Endometrium (tissue), 2 donors: ENCODE data around the gene HELQ.
A peak's percentile ranks its signal among the peaks of the same experiment; 100 is the strongest.
"Not testable (repeated sequence)": the region's sequence is repeated elsewhere in the genome, so short reads cannot be mapped to it uniquely, and the experiment has no call there.

Experiments used
- FAIRE-seq: peaks from 2 replicates; lab custom pipeline; 2012; peaks lifted over from hg19 to GRCh38; lab: Jason Lieb, UNC
- donor health status: control.
- donor health status: control.

The HELQ gene

DNA sequence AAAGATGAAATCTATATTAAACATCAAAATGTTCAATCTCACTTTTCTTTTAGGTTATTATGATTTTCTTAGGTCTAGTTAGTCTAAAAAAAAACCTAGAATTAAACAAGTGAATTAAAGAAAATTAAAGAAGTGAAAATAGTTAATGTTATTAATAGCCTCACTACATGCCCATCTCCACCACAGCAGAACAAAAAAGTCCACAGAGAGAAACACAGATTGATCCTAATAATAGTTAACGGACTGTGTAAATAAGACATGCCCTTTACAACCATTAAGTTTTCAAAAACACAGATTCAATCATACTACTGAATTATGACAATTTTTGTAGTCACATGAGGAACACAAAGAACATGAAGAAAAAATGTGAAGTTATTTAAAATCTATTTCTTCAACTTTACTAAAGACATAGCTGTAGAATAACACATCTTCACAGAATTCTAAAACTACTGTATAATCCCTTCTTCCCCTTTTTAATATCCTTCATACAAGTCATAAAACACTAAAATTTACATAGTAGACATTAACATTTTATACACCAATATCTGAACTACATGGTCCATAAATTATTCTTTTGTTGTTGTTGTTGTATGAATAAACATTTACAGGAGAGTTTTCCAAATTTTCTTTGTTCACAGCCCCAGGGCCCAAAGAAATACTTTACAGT lies 15.3 kb downstream of the HELQ start:
- no peak for FAIRE-seq

DNA sequence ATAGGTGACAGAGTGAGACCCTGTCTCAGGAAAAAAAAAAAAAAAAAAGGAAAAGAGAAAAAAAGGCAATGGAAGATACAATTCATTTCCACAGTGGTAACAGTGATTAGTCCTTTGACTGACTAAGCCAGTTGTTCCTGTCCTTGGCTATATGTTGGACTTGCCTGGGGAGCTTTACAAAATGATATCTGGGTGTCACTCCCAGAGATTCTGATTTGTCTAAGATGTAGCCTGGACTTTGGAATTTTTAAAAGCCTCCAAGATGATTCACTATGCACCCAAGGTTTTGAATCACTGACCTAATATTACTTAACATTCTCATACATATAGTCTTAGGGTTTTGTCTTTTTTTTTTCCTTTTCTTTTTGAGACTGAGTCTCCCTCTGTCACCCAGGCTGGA lies 16.9 kb downstream of the HELQ start:
- FAIRE-seq, result no peak

DNA sequence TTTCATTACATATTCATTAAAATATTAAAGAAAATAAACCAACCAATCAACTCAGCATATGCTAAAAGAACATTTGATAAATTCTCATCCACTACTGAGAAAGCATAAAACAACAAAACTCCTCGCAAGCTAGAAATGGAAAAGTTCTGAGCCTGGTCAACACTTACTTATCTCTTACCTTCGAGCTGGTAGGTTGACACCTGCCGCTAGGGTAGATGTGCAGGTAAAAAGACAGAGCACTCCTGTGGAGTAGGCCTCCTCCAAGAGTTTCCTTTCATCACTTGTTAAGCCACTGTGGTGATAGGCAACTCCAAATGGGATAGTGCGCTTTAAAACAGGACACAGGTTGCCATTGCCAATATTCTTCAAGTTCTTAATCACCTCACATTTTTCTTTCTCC lies 18.9 kb downstream of the HELQ start:
- no peak for FAIRE-seq

DNA sequence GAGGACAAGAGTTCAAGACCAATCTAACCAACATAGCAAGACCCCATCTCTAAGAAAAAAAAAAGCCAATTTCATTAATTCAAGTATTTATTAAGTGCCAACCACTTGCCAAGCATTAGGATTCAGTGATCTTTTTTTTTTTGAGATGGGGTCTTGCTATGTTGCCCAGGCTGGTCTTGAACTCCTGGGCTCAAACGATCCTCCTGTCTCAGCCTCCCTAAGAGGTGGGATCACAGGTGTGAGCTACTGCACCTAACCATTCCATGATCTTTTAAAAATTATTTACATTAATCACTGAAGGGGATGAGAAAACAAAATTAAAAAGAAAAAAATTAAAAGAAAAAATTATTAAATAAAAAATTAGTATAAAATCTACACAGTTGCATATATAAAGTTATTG lies 24.4 kb downstream of the HELQ start:
- FAIRE-seq, result no peak

DNA sequence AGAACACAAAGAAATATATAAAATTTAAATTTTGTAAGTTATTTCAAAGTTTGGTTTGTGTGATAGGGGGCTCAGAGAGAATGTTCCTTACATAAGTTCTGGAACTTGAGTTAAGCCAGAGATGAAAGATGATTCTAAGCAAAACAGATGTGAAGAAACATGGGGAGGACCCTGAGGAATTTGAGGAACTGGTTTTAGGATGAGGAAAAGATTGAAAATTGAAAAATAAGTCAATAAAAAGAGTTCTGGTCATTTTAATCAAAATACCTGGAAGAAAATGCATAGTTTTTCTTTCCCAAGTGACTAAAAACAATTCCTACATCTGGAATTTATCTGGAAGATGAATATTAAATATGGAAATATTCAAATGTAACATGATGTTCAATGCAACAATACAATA lies 37.4 kb downstream of the HELQ start:
- FAIRE-seq, result no peak

DNA sequence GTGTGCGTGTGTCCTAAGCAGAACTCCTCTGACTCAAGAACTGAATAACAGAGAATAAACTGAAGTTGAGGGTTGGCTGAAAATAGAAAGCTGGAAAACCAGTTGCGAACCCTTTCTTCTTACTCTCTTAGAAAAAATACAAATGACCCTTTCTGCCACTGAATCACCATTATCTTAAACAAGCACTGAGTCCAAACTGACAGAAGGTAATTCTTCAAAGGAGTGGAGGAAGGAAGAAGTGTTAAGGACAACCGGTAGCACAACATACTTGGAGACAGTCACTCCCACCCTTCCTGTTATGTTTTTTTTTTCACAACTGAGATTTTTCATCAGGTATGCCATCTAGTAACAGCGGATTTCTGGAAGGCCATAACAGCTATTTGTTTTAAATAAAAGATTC lies 38.1 kb downstream of the HELQ start:
- FAIRE-seq, result no peak

DNA sequence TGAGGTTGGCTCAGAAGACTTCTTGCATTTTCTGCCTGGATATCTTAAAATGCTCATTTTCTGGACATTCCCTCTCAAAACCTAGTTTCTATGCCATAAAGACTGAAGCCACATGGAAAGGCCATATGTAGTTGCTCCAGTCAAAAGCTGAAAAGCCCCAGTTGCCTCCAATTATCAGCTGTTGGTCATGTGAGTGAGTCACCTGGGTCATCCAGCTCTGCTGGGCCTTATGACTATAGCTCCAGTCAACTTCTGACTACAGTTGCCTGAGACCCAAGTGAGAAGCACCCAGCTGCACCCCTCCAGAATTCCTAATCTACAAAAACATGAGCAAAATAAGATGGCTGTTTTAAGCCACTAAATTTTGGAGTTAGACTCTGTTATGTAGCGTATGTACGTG lies 41.9 kb downstream of the HELQ start:
- FAIRE-seq, result no peak

DNA sequence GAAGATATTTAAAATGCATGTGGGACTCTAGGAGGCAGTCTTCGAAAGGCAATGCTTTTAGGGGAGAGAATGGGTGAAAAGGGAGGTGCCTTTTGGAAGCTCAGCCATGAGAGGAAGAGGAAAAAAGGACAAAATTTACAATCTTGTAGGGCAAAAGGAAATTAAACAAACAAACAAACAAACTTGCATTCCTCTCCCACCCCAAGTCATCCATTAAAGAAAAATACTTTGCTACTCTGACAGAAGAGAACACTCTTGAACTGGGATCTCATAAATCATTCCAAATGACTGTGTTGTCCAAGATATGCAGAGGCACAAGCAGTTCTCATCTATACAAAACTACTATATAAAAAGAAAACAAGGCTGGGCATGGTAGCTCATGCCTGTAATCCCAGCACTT lies 46.7 kb downstream of the HELQ start:
- peak; percentile 39 for FAIRE-seq

DNA sequence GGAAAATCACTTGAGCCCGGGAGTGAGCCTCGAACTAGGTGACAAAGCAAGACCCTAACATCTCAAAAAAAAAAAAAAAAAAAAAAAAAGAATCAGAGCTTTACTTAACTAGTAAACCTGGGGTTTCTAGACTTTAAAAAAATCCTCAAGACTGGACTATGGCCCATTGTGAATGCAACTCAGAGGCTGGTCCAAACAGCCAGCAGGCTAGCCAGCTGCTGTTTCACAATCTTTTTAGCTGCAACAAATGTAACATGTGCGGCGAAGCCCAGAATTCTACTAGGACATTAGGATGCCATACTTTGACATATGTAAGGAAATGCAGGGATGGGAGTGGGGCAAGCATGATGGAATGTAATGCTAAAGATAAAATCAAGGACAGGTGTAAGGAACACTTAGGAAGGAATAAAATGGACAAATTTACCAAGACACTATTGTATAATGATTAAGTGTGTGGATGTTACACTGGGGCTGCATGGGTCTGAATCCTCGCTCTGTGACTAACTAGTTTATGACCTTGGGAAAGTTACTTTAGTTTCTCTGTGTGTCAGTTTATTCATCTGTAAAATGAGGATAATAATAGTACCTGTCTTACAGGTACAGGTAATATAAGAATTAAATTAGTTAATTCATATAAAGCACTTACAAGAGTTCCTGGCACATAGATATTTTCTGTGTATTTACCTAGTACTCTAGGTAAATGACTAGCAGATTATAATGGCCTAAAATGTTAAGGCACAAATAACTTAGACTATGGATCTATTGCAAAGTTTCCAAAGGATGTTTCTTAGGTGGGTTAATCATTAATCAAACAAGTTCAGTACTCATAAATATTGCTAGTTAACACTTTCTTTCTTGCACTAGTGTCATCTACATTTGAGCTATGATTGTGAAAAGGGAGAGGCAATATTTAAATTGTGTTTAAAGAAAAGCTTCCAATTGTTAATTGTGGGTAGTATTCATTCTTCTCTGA lies 49.5 kb downstream of the HELQ start:
- no peak for FAIRE-seq

DNA sequence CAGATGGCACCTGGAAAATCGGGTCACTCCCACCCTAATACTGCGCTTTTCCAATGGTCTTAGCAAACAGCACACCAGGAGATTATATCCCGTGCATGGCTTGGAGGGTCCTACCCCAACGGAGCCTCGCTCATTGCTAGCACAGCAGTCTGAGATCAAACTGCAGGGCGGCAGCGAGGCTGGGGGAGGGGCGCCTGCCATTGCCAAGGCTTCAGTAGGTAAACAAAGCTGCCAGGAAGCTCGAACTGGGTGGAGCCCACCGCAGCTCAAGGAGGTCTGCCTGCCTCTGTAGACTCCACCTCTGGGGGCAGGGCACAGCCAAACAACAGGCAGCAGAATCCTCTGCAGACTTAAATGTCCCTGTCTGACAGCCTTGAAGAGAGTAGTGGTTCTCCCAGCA lies 57.5 kb downstream of the HELQ start:
- not testable (repeated sequence) for FAIRE-seq

DNA sequence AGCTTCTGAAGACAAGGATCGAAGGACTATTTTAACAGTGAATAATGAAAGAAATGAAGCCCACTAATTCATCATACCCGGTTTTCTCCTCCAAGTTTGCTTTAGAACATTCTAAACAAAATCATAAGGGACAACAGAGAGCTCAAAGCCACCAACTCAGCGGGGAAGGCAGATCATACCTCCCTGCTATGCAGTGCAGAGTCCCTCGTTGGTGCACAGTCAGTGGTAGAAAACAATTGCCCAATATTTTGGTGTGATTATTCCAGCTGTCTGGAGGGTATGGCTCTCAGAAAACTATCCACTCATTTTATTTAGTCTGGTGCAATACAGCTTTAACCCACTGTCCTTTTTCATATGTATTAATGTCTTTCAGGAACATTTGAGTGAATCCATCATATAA lies 61.7 kb downstream of the HELQ start:
- FAIRE-seq, result no peak

DNA sequence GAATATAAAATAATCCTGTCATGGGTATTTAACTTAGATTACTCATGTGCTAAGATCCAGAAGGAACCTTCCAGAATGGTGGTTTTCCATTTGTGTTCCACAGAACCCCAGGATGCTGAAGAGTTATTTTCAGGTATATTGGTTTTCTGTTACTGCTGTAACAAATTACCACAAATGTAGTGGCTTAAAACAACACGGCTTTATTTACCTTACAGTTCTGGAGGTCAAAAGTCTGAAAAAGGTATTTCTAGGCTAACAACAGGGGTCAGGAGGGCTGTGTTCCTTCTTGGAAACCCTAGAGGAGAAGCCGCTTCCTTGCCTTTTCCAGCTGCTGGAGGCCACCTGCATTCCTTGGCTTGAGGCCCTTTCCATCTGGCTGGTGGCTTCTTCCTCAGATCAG lies 63.1 kb downstream of the HELQ start:
- FAIRE-seq, result no peak

DNA sequence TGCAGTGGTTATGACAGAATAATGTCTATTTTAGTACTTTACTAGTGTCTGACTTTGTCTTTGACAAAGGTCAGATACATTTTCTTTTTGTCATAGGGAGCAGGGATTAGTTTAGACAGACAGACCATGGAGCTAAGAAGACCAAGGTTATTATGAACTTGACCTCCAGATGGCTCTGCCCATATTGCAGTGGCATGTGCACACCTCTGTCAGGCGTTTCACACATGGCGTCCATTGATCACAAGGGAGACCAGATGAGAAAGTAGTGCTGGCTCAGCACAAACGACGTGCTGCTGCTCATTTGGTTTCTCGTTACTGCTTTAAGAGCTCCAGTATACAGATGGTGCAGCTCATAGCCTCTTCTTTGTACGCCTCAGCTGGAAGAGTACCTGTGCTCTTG lies 64.7 kb downstream of the HELQ start:
- FAIRE-seq, result no peak

DNA sequence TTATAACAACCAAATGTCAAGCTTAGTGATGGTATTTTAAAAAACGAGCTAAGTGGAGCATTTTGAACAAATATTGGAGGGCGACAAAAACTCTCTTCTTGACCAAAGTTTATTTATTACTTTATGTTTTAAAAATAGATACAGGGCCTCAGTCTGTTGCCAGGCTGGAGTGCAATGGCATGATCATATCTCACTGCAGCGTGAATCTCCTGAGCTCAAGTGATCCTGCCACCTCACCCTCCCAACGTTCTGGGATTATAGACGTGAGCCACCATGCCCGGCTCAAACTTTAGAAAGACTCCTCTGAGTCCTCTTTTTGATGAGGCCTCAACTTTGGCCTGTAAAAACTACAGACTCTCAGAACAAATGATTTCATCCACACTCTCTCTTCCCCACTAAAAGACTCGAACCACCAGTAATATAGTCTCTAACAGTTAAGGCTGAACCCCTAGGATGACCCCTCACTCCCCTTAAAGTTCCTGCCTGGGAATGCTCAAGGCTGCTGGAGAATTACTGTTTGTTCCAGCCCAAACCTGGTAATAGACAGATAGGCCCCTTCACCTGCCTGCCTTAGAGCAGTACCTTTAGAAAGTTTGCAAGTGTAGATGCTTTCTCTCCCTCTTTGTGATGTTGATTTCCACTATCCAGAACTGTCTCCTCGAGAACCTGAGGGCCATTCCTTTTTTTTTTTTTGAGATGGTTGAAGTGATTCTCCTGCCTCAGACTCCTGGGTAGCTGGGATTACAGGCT lies 65.7 kb downstream of the HELQ start:
- FAIRE-seq, result no peak

DNA sequence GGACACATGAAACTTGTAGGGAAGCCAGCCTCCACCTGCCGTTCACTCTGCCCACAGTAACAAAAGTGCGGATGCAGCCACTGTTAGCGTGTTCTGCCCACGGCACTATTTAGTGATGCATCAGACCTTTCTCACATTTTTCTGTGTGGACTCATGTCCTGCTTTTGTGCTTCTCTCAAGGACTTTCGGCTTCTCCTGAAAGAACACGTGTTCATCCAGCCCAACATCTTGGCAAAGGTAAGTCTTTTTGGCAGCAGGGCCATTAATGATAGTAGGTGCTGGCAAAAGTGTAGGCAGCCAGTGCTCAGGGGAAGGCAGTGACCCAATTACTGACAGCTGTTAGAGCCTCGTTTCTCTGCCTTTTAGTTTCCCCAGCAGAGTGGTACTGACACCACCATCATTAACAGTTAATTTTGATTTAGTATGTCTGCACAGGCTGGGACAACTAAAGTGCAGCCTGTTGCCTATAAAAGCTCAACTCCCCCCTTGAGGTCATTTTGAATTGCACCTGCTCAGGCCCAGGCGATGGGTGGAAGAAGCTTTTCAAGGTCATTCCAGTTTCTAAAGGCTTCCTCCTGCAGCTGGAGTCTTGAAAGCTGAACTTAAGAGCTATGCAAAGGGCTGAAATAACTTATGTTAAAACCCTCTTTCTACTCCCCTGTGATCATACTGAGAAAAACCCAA lies 66.4 kb downstream of the HELQ start:
- FAIRE-seq, result no peak

DNA sequence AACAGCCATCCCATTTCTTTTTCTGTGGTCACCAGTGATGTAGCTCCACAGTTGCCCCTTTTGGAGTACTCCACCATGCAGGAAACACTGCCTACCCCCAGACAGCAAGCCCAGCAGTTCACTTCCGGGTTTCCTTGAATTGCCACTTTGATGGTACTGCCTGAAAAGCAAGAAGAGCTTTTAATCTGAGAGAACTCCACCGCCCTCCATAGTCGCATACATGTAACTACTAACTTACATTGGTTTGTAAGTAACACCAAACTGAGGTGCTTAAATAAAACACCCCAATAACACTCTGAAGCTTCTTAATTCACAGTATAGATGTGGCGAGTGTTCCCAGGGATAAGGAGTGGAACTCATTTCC lies 67.3 kb downstream of the HELQ start:
- no peak for FAIRE-seq

DNA sequence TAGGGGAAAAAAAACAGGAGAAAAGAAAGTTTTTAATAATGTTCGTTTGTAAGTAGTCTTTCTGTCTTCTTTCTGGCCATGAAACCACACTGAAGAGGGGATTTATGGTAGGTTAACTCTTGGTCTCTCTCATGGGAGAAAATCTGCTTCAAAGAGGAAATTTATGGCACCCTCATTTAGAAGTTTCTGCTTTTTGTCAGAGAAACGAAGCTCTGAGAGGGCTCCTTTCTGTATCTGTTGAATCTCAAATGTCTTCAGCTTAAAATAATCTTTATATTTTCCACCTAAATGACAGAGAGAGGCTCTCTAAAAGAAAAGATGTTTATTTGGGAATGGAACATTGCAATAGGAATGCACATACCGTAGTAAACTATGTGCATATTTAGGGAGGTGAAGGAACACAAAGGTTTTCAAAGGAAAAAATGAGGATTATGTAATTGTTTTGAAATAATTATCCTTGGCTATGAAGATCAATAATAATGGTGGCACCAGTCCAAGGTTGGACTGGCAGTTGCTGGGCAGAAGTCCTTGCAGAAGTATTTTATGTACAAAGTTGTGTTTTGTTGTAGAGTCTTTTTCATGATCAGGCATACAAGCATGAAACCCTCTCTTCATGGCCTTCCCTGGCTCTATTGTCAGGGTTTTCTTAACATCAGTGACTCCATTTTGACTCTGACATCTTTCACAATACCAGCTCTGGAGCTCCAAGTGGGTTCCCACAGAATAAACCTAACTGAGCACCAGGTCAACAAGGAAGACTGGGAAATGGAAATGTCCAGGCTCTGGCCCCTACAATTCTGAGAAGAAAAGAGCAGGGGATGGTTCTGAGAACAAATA lies 67.9 kb downstream of the HELQ start:
- peak; percentile 71 for FAIRE-seq

DNA sequence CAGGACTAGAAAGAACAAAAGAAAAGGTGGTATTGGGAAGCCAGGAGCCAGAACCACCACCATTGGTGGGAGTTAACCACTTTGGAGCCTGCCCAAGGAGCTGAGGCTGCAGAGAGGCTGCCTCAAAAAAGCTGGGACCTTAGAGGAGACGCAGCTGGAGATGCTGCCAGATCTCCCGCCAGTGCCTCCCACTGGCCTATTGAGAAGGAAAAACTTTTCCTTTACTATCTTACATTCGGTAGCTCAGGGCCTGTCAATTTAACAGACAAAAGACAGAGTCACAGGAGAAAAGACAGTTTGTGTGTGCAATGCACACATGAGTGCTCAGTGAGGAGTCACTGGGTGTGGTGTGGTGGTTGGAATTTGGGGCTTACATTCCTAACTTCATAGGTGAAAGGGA lies 68.6 kb downstream of the HELQ start:
- FAIRE-seq, result no peak

DNA sequence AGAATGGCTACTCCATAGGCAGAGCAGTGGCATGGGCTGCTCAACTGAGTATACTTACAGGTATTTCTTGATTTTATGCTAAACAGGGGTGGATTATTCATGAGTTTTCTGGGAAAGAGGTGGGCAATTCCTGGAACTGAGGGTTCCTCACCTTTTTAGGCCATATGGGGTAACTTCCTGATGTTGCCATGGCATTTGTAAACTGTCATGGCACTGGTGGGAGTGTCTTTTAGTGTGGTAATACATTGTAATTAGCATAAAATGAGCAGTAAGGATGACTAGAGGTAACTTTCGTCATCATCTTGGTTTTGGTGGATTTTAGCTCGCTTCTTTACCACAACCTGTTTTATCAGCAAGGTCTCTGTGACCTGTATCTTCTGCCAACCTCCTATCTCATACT lies 72.8 kb downstream of the HELQ start:
- no peak for FAIRE-seq

DNA sequence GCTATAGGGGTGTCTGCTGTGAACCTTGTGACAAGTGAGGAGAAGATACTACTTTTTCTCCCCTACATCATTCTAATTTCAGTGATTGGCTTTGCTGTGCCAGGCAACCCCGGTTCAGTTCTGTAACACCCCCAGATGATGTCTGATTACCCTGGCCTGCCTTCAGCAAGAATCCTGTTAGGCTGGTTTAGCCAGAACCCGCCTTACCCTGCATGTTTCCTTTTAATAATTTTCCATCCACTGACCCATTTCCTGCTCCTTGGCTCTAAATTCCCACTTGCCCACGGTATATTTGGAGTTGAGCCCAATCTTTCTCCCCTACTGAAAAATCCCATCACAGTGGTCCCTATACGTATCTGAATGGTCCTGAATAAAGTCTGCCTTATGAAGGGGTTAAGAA lies 74.5 kb downstream of the HELQ start:
- FAIRE-seq, result no peak

DNA sequence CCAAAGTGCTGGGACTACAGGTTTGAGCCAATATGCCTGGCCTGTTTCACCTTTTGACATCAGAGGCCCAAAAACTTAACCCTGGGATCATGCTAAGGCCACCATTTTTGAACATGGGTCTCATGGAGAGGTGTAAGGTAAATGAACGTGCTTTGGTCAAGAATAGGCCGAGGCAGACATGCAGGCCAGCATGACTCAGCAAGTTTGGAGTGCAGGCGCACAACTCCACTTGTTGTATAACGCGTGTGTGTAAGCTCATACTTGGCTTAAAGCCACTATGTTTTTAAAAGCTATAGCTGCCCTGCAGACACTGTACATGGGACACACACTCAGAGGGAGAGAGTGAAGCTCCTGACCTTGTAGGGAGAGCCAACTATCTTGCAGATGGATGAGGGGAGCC lies 77.2 kb downstream of the HELQ start:
- no peak for FAIRE-seq

DNA sequence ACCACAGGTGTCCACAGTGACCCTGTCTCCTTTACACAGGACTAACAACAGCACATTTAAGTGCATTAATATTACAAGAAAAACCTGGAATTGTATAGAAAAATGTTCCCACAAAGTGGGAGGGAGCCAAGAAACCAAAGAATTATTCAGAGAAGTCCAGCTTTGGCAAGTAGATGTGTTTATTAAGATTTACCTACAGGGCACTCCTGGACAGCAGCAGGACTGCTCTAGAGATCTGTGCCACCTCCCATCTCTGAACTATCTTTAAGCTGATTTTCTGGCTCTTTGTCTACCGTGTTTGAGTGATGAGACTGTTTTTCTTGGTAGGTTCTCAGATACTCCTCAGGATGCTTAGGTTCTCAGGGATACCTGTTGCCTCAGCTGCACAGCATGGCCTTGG lies 82.7 kb downstream of the HELQ start:
- FAIRE-seq, result no peak
